Measurements from ENCODE around the gene GAPDHS. TPM values are rescaled to one million over a fixed set of nuclear protein-coding genes. Genes with fewer than 3 reads are reported as not detected.

GAPDHS gene
- total and polyA plus RNA-seq, 2 of the 13 experiments (the other 11 are each of a cell fraction or from before 2014, with no cell fraction given) = not detected

DNA sequence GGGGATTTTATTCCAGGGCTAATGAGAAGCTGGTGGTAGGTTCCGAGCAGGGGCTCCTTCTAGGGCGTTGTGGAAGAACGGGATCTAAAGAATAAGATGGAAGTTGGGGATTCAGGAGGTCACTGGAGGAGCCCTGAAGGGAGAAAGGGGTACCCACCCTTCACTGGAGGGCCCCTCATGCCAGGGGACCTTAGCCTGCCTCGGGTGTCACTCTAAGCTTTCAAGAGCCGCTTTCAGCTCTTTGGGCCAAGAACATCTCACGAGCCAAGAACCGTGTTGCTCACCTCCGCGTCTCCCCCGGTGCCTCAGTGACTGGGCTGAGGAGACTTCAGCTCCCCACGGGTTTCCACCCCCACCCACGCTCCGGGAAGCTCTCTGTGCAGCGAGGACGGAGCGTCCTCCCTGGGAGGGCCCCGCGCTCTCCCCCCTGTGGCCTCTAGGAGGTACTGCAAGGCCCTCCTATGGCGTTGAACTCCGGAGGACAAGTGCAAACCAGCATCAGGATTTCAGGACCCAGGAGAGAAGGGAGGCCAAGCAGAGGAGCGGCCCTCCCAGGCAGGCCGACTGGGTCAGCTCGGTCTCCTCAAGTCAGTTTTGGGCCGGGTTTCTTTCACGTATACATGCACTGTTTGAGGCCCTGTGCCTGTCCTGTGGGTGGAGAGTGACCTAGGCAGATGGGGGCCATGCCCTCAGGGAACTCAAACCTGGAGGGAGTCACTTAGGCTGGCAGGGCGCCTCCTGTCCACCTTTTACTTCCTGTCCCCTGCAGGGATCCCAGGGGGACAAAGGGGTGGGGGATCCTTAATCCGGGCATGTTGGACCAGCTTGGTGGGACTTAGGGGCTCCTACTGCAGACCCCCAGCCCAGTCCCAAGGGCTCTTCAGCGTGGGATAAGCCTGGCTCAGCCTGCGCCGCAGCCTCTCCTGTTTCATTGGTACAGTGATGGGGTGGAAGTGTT is 37.9 kb upstream of the GAPDHS start (continued):
- TF ChIP-seq, protein P1, sequence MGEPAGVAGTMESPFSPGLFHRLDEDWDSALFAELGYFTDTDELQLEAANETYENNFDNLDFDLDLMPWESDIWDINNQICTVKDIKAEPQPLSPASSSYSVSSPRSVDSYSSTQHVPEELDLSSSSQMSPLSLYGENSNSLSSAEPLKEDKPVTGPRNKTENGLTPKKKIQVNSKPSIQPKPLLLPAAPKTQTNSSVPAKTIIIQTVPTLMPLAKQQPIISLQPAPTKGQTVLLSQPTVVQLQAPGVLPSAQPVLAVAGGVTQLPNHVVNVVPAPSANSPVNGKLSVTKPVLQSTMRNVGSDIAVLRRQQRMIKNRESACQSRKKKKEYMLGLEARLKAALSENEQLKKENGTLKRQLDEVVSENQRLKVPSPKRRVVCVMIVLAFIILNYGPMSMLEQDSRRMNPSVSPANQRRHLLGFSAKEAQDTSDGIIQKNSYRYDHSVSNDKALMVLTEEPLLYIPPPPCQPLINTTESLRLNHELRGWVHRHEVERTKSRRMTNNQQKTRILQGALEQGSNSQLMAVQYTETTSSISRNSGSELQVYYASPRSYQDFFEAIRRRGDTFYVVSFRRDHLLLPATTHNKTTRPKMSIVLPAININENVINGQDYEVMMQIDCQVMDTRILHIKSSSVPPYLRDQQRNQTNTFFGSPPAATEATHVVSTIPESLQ (CRISPR knock-in tag; conservative IDR thresholded peaks at IDR 0.05) = no peak
- TF ChIP-seq ERF (CRISPR knock-in tag; IDR thresholded peaks at IDR 0.05) (0 out of 2 replicates have a peak, but pooled peaks have one; percentile 29), ZFX (CRISPR knock-in tag; IDR thresholded peaks at IDR 0.05; ENCODE audit: low read depth) (peak; percentile 63), ZNF724P (CRISPR knock-in tag; IDR thresholded peaks at IDR 0.05; ENCODE audit: borderline replicate concordance) (no peak), ZNF530 (CRISPR knock-in tag; IDR thresholded peaks at IDR 0.05; ENCODE audit: low read depth) (no peak), NAIF1 (CRISPR knock-in tag; IDR thresholded peaks at IDR 0.05; ENCODE audit: borderline replicate concordance) (no peak), HNRNPH1 (optimal IDR thresholded peaks at IDR 0.05; ENCODE audit: low read depth, low read length) (no peak), GTF3A (CRISPR knock-in tag; conservative IDR thresholded peaks at IDR 0.05) (no peak), TRIM24 (CRISPR knock-in tag; IDR thresholded peaks at IDR 0.05) (no peak), ZNF251 (CRISPR knock-in tag; IDR thresholded peaks at IDR 0.05) (no peak)
- TF ChIP-seq, protein P2, sequence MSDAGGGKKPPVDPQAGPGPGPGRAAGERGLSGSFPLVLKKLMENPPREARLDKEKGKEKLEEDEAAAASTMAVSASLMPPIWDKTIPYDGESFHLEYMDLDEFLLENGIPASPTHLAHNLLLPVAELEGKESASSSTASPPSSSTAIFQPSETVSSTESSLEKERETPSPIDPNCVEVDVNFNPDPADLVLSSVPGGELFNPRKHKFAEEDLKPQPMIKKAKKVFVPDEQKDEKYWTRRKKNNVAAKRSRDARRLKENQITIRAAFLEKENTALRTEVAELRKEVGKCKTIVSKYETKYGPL (CRISPR knock-in tag; IDR thresholded peaks at IDR 0.05) = no peak
- TF ChIP-seq, protein P3, sequence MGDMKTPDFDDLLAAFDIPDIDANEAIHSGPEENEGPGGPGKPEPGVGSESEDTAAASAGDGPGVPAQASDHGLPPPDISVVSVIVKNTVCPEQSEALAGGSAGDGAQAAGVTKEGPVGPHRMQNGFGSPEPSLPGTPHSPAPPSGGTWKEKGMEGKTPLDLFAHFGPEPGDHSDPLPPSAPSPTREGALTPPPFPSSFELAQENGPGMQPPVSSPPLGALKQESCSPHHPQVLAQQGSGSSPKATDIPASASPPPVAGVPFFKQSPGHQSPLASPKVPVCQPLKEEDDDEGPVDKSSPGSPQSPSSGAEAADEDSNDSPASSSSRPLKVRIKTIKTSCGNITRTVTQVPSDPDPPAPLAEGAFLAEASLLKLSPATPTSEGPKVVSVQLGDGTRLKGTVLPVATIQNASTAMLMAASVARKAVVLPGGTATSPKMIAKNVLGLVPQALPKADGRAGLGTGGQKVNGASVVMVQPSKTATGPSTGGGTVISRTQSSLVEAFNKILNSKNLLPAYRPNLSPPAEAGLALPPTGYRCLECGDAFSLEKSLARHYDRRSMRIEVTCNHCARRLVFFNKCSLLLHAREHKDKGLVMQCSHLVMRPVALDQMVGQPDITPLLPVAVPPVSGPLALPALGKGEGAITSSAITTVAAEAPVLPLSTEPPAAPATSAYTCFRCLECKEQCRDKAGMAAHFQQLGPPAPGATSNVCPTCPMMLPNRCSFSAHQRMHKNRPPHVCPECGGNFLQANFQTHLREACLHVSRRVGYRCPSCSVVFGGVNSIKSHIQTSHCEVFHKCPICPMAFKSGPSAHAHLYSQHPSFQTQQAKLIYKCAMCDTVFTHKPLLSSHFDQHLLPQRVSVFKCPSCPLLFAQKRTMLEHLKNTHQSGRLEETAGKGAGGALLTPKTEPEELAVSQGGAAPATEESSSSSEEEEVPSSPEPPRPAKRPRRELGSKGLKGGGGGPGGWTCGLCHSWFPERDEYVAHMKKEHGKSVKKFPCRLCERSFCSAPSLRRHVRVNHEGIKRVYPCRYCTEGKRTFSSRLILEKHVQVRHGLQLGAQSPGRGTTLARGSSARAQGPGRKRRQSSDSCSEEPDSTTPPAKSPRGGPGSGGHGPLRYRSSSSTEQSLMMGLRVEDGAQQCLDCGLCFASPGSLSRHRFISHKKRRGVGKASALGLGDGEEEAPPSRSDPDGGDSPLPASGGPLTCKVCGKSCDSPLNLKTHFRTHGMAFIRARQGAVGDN (CRISPR knock-in tag; IDR thresholded peaks at IDR 0.05) = peak; percentile 81
- TF ChIP-seq, protein P4, sequence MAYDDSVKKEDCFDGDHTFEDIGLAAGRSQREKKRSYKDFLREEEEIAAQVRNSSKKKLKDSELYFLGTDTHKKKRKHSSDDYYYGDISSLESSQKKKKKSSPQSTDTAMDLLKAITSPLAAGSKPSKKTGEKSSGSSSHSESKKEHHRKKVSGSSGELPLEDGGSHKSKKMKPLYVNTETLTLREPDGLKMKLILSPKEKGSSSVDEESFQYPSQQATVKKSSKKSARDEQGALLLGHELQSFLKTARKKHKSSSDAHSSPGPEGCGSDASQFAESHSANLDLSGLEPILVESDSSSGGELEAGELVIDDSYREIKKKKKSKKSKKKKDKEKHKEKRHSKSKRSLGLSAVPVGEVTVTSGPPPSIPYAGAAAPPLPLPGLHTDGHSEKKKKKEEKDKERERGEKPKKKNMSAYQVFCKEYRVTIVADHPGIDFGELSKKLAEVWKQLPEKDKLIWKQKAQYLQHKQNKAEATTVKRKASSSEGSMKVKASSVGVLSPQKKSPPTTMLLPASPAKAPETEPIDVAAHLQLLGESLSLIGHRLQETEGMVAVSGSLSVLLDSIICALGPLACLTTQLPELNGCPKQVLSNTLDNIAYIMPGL (CRISPR knock-in tag; IDR thresholded peaks at IDR 0.05; ENCODE audit: borderline replicate concordance in 1 of 2, low read depth in 1 of 2) = peak; percentile 72 to 80; a peak in 3 of 4 replicates
- TF ChIP-seq, protein P5, sequence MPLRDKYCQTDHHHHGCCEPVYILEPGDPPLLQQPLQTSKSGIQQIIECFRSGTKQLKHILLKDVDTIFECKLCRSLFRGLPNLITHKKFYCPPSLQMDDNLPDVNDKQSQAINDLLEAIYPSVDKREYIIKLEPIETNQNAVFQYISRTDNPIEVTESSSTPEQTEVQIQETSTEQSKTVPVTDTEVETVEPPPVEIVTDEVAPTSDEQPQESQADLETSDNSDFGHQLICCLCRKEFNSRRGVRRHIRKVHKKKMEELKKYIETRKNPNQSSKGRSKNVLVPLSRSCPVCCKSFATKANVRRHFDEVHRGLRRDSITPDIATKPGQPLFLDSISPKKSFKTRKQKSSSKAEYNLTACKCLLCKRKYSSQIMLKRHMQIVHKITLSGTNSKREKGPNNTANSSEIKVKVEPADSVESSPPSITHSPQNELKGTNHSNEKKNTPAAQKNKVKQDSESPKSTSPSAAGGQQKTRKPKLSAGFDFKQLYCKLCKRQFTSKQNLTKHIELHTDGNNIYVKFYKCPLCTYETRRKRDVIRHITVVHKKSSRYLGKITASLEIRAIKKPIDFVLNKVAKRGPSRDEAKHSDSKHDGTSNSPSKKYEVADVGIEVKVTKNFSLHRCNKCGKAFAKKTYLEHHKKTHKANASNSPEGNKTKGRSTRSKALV (CRISPR knock-in tag; IDR thresholded peaks at IDR 0.05) = no peak
- TF ChIP-seq, protein P6, sequence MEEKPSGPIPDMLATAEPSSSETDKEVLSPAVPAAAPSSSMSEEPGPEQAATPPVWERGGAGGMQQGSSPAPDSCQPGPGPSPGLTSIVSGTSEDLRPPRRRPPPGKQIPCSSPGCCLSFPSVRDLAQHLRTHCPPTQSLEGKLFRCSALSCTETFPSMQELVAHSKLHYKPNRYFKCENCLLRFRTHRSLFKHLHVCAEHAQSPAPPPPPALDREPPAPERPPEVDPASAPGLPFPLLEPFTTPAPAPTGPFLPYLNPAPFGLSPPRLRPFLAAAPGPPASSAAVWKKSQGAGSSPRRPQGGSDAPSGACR (CRISPR knock-in tag; IDR thresholded peaks at IDR 0.05) = 0 out of 2 replicates have a peak, but pooled peaks have one; percentile 62
